Esophagus muscularis mucosa (tissue), 4 donors: ENCODE data around the gene SGK2. TPM values are rescaled to one million over a fixed set of nuclear protein-coding genes. Genes with fewer than 3 reads are reported as not detected.

Source experiments
- DNase-seq: peaks from one replicate; pipeline ENCODE4 v3.0.0-alpha.2; 2017; ENCODE audit errors: extremely low spot score
- H3K27ac ChIP-seq, 4 donors: fragments of 200-600 bp; sonication (generic); replicated peaks in 1 of 4; 1 replicate in 3 of 4; 2 replicates in 1 of 4; pipeline ENCODE4 v1.5.1; 2016 to 2019; ENCODE audit warnings: mild to moderate bottlenecking in 1 of 4
- H3K27me3 ChIP-seq, 4 donors: fragments of 200-600 bp; sonication (generic); one replicate each; pipeline versions ENCODE4 v1.5.1 to v1.6.0; 2016 to 2019
- H3K36me3 ChIP-seq, 4 donors: fragments of 200-600 bp; sonication (generic); one replicate each; pipeline ENCODE4 v1.5.1; 2016 to 2019
- H3K4me1 ChIP-seq, 4 donors: fragments of 200-600 bp; sonication (generic); one replicate each; pipeline ENCODE4 v1.5.1; 2016 to 2019
- H3K4me3 ChIP-seq, 4 donors: fragments of 200-600 bp; sonication (generic); 1 replicate in 2 of 4; 2 replicates in 2 of 4; pipeline ENCODE4 v1.5.1; 2016 to 2019; ENCODE audit warnings: mild to moderate bottlenecking in 4 of 4, moderate library complexity in 1 of 4
- H3K9me3 ChIP-seq, 4 donors: fragments of 200-600 bp; sonication (generic); 1 replicate in 3 of 4; 2 replicates in 1 of 4; pipeline ENCODE4 v1.5.1; 2016 to 2019
- EP300 ChIP-seq: sonication (generic); formaldehyde crosslinking; IDR thresholded peaks from one replicate; pipeline ENCODE4 v1.6.1; 2017; ENCODE audit warnings: antibody characterized with exemption
- POLR2A ChIP-seq: fragments of 450-650 bp; IDR thresholded peaks from one replicate; pipeline ENCODE4 v1.6.1; 2017; ENCODE audit warnings: antibody characterized with exemption, moderate library complexity, mild to moderate bottlenecking, low read depth
- POLR2AphosphoS5 ChIP-seq, 2 donors: sonication (generic); formaldehyde crosslinking; IDR thresholded peaks; one replicate each; pipeline ENCODE4 v1.6.1; 2017; ENCODE audit warnings: antibody characterized with exemption in 2 of 2
- WGBS: methylation state at CpG from one replicate; pipeline ENCODE4 v1.1.5; 2018; 5-methylcytosine and 5-hydroxymethylcytosine counted together
- intact Hi-C: fragments of 100-400 bp; cut with DNase I; formaldehyde crosslinking; loops from one replicate; pipeline ENCODE4 v1.15.1; 2023
- total RNA-seq, 4 donors: library from RNA; depleted of rRNA; stranded (reverse); fragments of >200 nt; gene quantifications; one replicate each; pipeline versions ENCODE4 v1.1.0 to v1.2.1, GENCODE V29; 2016
- TF ChIP-seq, protein P1 (sequence below), 3 experiments: fragments of 200-600 bp in 2 of 3; fragments of 450-650 bp in 1 of 3; sonication (generic) in 2 of 3; IDR thresholded peaks; one replicate each; pipeline ENCODE4 v1.5.1; 2017 to 2019; ENCODE audit warnings: antibody characterized with exemption in 3 of 3, mild to moderate bottlenecking in 2 of 3, moderate library complexity in 1 of 3

SGK2 gene
- total RNA-seq, 4 donors from 2014 or later = 0.42 to 1.3 (median 0.66) TPM; not detected in 1

DNA sequence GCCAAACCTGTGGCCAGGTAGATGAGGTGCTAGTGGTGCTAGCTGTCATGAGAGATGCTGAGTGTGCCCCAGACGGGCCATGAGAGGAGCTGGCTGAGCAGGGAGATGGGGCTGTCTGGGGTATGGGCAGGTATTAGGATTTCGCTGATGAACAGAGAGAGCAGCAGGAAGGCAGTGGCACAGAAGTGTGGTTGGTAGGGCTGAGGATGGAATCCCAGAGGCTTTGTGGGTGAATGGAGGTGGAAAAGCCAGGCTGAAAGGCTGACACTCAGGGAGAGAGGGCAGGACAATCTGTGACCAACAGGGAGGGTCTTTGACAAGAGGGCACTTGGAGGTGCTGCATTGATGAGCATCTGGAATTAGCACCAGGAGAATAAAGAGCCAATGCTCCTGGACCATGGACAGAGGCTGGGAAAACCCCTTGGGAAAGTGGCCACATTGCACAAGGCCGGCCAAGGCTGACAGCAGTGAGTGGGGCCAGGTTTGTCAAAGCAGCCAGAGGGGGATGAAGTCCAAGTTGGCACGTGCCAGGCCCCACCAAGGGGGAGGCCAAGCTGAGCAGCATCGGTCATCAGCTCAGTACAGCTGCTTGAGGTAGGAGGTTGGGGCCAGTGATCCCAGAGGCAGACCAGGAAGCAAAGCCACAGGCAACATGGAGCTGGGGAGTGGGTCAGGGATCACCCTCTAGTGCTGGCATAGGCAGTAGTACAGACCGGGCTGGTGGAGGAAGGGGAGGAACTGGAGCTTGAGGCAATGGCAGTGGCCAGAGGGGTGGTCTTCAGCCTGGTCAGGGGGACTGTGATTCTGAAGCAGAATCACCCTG, 19.7 kb upstream of the SGK2 start:
- no peaks in the 10 kb centered on the region for H3K27me3 ChIP-seq
- WGBS = 85% methylated on average over 6 of the region's 6 CpGs
- H3K4me3 ChIP-seq = no peak overlapping the region
- no peak for DNase-seq
- H3K4me1 ChIP-seq = no peaks in the 10 kb centered on the region
- H3K36me3 ChIP-seq = peaks cover 0 to 58% (median 39%) of the 10 kb centered on the region in 4 donors
- H3K27ac ChIP-seq = no peak overlapping the region
- TF ChIP-seq POLR2A (no peak), EP300 (no peak), POLR2AphosphoS5 (IDR thresholded peaks at IDR 0.05) (no peak)
- TF ChIP-seq, protein P1, sequence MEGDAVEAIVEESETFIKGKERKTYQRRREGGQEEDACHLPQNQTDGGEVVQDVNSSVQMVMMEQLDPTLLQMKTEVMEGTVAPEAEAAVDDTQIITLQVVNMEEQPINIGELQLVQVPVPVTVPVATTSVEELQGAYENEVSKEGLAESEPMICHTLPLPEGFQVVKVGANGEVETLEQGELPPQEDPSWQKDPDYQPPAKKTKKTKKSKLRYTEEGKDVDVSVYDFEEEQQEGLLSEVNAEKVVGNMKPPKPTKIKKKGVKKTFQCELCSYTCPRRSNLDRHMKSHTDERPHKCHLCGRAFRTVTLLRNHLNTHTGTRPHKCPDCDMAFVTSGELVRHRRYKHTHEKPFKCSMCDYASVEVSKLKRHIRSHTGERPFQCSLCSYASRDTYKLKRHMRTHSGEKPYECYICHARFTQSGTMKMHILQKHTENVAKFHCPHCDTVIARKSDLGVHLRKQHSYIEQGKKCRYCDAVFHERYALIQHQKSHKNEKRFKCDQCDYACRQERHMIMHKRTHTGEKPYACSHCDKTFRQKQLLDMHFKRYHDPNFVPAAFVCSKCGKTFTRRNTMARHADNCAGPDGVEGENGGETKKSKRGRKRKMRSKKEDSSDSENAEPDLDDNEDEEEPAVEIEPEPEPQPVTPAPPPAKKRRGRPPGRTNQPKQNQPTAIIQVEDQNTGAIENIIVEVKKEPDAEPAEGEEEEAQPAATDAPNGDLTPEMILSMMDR (IDR thresholded peaks at IDR 0.05) = no peak
- intact Hi-C loops = no loop called here
- H3K9me3 ChIP-seq = no peaks in the 10 kb centered on the region

GRCh38 chr20:43539975-43540672, 18.7 kb upstream of the SGK2 start:
- WGBS = 93% methylated on average over 8 of the region's 17 CpGs
- DNase-seq = no peak
- H3K36me3 ChIP-seq = peaks cover 0 to 53% (median 32%) of the 10 kb centered on the region in 4 donors
- no peaks in the 10 kb centered on the region for H3K4me1 ChIP-seq
- no peak overlapping the region for H3K4me3 ChIP-seq
- H3K27me3 ChIP-seq = no peaks in the 10 kb centered on the region
- H3K9me3 ChIP-seq = no peaks in the 10 kb centered on the region
- intact Hi-C loops = no loop called here
- TF ChIP-seq POLR2AphosphoS5 (IDR thresholded peaks at IDR 0.05) (no peak), POLR2A (no peak), EP300 (no peak)
- TF ChIP-seq, protein P1 (IDR thresholded peaks at IDR 0.05) = no peak
- H3K27ac ChIP-seq = no peak overlapping the region

- TF ChIP-seq, protein P1 (IDR thresholded peaks at IDR 0.05) = no peak
- TF ChIP-seq EP300 (no peak), POLR2A (no peak), POLR2AphosphoS5 (IDR thresholded peaks at IDR 0.05) (no peak)
- intact Hi-C loops = no loop called here
- no peaks in the 10 kb centered on the region for H3K27me3 ChIP-seq
Observed at GRCh38 chr20:43540673-43541060, 18.2 kb upstream of the SGK2 start.

GRCh38 chr20:43541214-43541613, 17.6 kb upstream of the SGK2 start:
- no peak overlapping the region for H3K4me3 ChIP-seq
- H3K27ac ChIP-seq = no peak overlapping the region
- DNase-seq = no peak
- 67% methylated on average over 2 of the region's 2 CpGs for WGBS
- H3K9me3 ChIP-seq = no peaks in the 10 kb centered on the region
- TF ChIP-seq, protein P1 (IDR thresholded peaks at IDR 0.05) = no peak
- no peak for TF ChIP-seq EP300
- H3K4me1 ChIP-seq = no peaks in the 10 kb centered on the region
- no peaks in the 10 kb centered on the region for H3K27me3 ChIP-seq
- intact Hi-C loops = no loop called here
- peaks cover 0 to 52% (median 21%) of the 10 kb centered on the region in 4 donors for H3K36me3 ChIP-seq

More at GRCh38 chr20:43540673-43541060, 18.2 kb upstream of the SGK2 start:
- DNase-seq = no peak
- Histone ChIP-seq H3K9me3 (no peaks in the 10 kb centered on the region), H3K36me3 (peaks cover 0 to 52% (median 26%) of the 10 kb centered on the region in 4 donors), H3K4me3 (no peak overlapping the region), H3K4me1 (no peaks in the 10 kb centered on the region), H3K27ac (no peak overlapping the region)
- 95% methylated on average over 7 of the region's 7 CpGs for WGBS
